HG02884 (cell line): Measurements from ENCODE around the gene CHMP1B.
"Not testable (repeated sequence)": the region's sequence is repeated elsewhere in the genome, so short reads cannot be mapped to it uniquely, and the experiment has no call there.

Experiments
- ATAC-seq: cut with Tn5 transposase; IDR thresholded peaks from one replicate; pipeline ENCODE4 v1.9.1; 2021; ENCODE audit warnings: mild to moderate bottlenecking, moderate library complexity; ENCODE audit not compliant: unreplicated experiment

The CHMP1B gene

DNA sequence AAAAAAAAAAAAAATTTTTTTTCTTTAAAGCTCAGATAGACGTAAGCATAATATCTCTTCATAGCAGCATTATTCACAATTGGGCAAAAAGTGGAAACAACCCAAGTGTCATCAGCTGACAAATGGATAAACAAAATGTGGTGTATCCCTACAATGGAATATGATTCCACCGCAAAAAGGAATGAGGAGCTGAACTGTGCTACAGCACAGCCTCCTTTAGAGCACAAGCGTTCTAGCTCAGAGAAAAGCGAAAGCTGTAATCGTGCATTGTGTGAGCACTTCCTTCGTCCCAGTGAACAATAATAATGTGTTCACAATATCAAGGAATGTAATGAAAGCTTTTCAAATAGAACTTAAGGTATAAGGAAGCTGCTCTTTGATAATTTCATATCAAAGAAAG, 11.7 kb upstream of the CHMP1B start:
- no peak for ATAC-seq

DNA sequence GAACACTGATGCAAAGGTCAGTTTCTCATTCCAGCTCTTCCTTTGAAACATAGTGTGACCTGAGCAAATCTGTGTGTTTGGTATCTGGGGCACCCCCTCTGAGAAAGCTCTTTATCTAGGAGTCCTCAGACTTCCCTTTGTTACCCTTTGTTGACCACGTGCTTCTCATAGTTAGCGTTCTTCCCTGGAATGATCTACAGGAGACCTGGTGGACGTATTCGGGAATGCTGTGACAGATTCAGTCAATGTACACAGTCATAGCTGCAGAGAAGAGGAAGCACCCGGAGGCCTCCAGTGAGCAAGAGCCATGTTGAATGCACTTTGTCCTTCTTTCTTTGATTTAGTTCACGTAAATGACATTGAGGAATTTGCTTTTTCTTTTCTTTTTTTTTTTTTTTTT, 10.7 kb upstream of the CHMP1B start:
- no peak for ATAC-seq

DNA sequence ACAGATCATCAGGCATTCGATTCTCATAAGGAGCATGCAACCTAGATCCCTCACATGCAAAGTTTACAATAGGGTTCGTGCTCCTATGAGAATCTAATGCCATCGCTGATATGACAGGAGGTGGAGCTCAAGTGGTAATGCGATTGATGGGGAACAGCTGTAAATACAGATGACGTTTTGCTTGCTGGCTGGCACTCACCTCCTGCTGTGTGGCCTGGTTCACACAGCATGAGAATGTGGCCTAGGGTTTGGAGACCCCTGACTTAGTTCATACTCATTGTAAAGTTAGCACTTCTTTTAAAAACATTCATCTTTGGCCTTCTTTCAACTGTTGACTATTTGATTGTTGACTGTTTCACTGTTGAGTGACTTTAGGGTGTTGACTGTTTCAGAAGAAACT, 8.7 kb upstream of the CHMP1B start:
- ATAC-seq = no peak

DNA sequence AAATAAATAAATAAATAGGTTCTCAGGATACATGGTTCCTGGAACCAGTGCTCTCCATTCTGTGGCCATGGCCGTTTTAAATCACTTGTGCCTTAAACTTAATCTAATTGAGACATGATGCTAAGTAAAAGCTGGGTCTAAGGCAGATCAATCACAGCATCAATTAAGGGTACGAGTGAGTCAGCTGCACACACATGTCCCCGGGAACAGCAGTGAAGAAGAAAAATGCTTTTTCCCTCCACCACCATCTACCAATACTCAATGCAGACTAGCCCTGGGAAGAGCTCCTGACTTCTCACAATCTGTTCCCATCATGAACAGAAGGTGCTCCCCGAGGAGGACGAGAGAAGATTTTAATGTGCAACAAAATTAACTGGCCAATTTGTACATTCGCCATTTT, 6.8 kb upstream of the CHMP1B start:
- ATAC-seq = no peak

DNA sequence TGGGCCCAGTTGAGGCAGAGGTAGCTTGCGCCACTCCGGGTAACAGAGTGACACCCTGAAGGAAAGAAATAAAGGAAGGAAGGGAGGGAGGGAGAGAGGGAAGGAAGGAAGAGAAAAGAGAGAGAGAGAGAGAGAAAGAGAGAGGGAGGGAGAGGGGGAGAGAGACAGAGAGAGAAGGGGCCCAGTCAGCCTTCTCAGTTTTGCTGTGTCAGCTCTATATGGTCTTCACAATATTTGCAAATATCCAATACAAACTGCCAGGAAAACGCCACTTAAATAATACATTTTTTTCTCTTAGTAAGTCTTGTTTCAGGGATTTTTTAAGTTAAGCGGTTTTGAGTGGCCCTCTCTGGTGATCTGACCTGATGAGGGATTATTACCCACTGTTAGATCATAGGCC, 5.6 kb upstream of the CHMP1B start:
- ATAC-seq = no peak

DNA sequence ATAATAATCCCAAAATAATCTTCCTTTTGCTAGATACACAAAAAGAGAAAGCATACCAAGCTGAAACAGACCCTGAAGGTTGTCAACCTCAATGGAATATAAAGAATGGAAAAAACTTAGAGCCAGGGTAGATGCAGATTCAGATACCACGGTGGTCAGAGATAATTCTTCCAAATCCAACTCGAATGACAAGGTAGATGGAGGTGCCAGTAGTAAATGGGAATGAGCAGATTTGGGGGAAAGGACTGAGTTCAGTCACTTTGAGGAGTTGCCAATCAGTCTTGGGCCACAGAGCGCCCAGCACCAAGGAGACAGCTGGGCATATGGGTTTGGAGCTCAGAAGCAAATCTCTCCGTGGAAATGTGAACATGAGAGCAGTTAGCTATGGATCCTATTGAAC, 3.4 kb upstream of the CHMP1B start:
- ATAC-seq = no peak

DNA sequence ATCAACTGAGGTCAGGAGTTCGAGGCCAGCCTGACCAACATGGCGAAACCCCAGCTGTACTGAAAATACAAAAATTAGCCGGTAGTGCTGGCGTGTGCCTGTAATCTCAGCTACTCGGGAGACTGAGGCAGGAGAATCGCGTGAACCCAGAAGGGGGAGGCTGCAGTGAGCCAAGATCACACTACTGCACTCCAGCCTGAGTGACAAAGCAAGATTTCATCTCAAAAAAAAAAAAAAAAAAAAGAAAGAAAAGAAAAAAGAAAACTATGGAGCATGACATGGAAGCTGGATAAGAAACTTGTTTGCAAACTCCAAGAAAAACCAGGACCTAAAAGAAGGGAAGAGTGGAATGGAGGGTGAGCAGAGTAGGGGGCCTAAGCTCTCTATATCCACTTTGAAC, 1.9 kb upstream of the CHMP1B start:
- no peak for ATAC-seq

DNA sequence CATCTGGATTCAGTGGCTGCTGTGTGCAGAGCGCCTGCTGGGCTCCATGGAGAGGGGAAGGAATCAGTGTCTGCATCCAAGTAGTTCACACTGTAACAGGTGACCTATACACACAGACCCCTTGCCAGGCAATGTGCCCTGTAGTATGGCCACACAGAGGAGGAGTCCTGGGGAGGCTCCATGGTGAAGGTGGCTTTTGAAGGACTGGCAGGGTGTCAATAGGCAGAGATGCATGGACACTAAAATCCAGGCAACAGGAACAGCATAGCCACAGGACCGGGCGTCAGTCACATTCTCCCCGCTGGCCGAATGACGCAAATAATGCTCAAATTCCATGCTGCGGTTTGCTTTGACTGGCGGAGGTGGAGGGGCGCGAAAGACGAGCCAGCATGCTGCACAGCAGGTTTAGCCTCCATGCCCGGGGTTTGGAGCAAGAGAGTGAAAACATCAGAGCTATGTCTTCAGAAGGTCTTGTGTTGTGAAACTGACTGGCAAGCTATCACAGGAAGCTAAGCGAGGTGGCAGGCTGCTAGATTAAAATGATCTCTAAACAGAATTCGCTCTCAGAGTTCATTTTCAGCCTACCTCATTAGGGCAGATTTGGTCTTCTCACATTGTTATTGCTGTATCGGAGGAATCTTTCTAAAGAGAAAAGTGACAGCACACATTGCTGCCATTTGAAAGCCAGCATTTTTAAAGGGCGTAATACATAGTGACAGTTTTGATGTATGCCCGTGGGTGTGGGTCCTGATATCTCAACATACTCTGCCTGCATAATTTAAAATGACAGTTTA, 1.2 kb upstream of the CHMP1B start:
- ATAC-seq = no peak

DNA sequence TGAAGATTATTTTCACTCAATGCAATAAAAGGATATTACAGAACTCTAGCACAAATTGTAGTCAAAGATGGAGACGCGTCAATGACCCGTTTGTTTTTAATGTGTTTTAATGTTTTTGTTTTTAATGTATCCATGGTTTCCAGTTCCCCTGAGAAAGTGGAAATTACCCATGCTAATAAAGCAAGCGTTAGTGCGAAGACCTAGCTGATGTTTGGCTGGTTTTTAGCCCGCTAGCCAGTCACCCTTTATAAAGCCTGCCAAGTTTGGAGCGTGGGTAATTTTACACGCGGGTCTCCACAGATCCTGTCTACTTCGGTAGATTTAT, 430 bp upstream of the CHMP1B start:
- ATAC-seq = peak; percentile 23

DNA sequence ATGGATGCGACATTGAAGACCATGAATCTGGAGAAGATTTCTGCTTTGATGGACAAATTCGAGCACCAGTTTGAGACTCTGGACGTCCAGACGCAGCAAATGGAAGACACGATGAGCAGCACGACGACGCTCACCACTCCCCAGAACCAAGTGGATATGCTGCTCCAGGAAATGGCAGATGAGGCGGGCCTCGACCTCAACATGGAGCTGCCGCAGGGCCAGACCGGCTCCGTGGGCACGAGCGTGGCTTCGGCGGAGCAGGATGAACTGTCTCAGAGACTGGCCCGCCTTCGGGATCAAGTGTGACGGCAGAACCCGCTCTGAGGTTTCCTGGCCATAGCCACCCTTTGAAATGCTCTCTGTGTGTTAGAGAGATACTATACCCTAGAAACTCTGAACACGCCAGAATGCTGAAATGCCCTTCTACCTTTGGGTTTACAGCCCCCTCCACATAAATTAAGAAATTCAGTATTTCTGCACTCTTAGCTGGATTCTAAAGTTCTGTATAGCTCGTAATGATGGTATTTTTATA, 659 bp downstream of the CHMP1B start:
- ATAC-seq = no peak

DNA sequence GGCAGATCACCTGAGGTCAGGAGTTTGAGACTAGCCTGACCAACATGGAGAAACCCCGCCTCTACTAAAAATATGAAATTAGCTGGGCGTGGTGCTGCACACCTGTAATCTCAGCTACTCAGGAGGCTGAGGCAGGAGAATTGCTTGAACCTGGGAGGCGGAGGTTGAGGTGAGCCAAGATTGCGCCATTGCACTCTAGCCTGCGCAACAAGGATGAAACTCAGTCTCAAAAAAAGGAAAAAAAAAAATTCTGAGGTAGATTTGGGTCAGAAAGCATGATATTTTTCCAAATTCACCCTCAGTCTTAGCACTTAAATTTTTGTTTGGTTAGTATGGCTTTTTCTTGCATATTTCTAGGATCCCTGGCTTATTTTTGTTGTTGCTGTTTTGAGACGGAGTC, 3.3 kb downstream of the CHMP1B start:
- not testable (repeated sequence) for ATAC-seq

DNA sequence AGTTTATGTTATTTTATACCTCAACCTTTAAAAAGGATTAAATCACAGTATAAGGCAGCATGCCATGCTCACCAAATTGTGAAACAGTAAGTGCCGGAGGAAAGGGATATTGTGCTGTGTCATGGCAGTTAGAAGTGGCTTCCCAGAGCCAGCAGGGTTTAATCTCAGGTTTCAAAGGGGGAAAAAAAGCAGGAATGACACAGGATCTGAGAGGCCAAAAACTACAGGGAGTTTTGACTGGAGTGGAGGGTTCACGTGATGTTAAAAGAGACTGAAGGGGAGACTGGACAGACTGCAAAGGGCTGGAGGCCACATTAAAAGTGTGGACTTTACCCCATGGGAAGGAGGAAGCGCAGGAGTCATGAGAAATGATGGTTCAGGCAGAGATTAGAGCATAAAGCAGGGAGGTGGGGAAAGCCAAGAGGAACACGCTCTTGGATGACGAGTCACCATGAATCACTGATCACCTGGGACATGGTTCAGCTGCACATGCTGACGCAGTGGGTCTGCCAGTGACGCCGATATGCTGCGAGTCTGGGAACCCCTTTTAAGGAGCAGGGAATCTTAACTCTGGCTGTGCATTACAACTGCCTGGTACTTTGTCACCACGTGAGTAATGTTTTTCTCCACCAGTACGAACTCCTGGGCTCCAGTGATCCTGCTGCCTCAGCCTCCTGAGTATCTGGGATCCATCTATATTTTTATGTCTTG, 6.1 kb downstream of the CHMP1B start:
- no peak for ATAC-seq

DNA sequence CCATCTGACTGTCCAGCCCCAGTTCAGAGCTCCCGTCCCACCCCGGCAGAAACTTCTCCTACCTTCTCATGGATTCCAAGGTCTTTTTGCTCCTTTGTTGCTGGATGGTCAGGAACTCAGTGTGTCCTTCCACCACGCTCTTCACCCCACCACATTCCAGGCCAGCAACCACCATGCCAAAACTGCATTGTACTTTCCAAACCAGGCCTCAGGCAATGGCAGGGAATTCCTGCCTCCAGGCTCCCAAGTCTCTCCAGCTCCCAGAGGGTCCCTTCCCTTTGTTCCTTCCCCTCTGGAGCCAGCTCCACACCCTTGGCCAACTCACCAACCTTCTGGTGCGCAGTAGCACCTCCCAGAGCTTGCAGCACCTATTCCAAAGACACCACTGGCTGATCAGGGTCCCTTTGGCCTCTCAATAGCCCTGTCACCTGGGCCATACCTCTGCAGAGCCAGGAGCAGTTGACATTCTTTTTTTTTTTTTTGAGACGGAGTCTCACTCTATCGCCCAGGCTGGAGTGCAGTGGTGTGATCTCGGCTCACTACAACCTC, 8.1 kb downstream of the CHMP1B start:
- no peak for ATAC-seq

DNA sequence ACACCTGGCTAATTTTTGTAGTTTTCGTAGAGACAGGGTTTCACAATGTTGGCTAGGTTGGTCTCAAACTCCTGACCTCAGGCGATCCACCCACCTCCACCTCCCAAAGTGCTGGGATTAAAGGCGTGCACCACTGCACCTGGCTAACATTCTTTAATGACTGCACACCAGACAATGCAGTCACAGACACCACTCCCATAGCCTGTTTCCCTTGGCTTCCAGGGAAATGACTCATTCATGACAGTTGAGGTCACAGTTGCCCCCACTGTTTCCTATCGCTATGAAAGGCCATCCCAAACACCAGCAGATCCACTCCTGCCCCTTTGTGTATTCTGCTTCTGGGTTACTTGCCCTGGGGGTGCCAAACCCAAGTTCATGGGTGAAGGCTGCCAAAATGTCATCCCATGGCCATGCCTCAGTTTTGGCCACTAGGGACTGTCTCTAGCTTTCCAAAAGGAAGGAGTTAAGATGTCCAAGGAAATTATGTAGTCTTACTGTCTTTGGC, 8.7 kb downstream of the CHMP1B start:
- no peak for ATAC-seq

DNA sequence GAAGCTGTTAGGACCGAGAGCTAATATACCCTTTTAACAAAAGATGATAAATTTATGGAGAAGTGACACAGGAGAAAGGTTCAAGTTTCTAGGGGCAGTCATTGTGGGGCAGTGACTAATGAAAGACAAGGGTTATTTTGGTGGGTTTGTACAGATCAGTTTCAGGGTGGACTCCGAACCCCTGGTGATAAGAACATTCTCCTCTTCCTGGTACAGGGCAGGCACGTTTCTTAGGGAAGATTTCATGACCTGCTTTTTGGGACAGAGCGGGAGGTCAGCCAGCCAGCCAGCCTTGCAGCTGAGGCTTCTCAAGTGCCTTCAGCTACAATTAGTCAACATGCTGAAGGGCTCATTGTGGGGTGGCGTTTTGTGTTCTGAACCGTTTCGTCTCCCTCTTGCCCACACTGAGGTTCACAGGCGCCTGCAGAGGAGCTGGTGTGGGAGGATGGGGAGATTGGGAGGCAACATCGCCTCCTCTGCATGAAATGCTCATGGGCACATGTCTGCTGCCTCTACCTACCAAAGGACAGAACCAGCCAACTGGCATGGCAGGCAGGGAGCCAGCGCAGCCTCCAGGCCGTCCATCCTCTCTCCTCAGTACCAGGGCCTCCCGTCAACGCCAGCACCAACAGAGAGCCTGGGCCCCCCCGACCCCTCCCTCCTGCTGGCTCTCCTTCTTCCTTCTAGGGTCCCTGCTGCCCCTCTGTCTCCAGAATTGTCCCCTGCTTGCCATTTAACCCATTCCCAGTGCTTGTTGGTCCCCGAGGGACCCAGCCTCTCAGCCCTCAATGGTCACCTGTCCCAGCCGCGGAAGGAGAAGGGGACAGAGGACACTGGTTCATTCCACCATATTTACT, 9.6 kb downstream of the CHMP1B start:
- no peak for ATAC-seq

DNA sequence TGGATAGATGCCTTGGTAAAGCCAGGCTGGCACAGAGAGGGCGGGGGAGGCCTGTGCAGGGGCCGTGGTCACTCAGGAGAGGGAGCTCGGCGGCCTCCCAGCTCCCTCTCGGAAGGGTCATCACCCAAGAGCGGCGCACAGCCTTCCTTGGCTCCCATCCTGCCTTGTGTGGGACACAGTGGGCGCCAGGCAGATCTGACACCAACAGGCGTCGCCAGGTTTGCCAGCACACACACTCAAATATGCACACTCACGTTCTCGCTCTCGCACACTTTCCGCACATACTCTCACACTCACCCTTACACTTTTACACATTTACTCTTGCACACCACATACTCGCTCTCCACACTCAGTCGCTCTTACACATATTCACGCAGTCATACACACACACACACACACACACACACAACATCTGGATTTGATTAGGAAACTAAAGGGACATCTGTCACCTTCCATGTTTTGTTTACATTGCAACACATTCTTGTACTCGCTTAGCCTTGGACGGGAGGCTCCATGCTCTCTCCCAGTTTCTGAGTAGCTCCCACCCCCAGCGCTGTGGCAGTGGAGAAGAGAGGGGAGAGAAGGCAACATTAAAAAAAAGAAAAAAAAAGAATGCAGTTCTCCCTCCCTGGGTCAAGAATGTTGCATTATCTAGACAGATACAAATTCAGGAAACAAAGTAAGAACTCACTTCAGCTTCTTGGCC, 10.5 kb downstream of the CHMP1B start:
- no peak for ATAC-seq

DNA sequence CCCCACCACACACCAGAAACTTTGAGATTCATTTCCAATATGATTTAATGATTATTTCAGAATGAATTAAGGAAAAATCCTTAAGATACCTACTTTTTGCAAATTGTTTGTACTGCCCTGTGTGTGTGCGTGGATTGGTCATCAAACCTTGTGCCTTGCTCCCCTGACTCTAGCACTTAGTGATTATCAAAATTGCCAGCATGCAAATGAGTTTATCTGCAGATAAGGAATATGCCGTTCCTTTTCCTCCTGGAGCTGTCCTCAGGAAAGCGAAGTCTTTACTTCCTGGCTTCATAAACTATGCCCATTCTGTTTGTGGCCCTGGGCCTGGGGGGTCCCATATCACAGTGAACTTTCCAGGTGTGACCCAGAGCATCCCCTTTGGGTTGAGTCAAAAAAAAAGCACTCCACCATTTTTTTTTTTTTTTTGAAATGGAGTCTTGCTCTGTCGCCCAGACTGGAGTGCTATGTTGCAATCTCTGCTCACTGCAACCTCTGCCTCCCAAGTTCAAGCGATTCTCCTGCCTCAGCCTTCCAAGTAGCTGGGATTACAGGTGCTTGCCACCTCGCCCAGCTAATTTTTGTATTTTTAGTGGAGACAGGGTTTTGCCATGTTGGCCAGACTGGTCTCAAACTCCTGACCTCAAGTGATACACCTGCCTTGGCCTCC, 11.4 kb downstream of the CHMP1B start:
- ATAC-seq = no peak

DNA sequence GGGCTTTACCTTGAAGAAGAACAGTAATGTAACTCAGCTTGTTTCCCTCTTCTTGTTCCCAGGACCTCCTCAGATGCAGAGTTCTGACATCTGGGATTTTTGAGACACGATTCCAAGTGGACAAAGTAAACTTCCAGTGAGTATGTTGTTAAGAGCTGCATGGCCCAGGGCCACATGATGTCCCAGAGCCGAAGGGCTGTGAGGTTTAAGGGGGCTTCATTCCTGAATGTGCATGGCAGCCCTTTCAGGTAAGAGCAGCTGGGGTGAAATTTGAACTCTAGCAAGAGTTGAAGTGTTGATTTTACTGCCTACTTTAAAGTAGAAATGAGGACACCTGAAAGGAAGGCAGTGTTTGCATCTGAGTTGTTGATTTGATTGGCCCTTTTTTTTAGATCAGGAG, 13.3 kb downstream of the CHMP1B start:
- ATAC-seq = no peak

DNA sequence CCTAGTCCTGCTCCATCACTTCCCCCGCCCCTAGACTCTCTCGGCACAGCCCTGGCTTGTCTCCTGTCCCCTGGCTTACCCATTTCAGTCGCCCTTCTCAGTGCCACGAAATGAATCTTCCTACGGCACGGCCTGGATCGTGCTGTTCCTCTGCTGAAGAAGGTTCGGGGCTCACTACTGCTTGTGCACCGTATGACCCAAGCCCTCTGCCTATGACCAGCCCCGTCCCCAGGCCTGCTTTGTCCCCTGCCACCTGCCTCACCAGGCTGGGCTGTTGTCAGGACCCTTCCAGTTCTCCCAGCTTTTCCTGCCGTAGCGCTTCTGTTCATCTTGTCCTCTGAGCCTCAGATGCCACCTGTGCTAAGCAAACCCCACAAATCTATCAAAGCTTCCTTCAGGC, 13.9 kb downstream of the CHMP1B start:
- no peak for ATAC-seq

DNA sequence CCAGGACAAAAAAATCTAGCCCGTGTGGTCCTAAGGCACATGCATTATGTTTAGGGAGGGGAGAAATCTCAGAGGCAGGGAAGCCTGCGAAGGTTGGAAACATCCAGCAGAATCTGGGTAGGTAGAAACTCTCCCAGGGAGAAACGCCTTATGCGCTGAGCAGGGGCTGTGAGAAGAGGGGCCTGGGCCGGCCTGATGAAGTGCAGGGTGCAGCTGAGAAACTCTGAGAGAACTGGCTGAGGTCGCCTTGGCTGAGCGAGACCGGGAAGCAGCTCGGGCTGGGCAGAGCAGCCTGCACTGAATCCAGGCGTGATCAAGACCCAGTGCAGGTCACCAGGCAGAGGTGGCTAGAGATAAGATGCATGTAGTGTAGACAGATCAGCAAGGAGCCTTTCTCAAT, 15.1 kb downstream of the CHMP1B start:
- no peak for ATAC-seq
